ENCODE measurements around the gene THBS4.

THBS4 gene

GRCh38 chr5:80060966-80061365 lies 25.8 kb downstream of the THBS4 start:
- H3K4me3 ChIP-seq (ENCODE audit: insufficient read length, low read depth): no peak overlapping the region
- H3K9me3 ChIP-seq (ENCODE audit: insufficient read depth, low read length): no peaks in the 10 kb centered on the region
- DNase-seq (ENCODE audit: low read depth, low spot score): no peak
- H3K9ac ChIP-seq (ENCODE audit: insufficient read length, low read depth): no peak overlapping the region
- no peaks in the 10 kb centered on the region for H3K36me3 ChIP-seq (ENCODE audit: insufficient read depth, insufficient read length, low read length)
- H3K4me1 ChIP-seq (ENCODE audit: insufficient read depth, insufficient read length): no peaks in the 10 kb centered on the region
- TF ChIP-seq SUZ12 (IDR thresholded peaks at IDR 0.05; ENCODE audit: extremely low read depth, insufficient read depth, insufficient read length) (no peak), YY1 (IDR thresholded peaks at IDR 0.05; ENCODE audit: insufficient read depth, insufficient read length) (no peak), ZNF274 (IDR thresholded peaks at IDR 0.05; ENCODE audit: low read depth, low read length) (no peak)
- no peaks in the 10 kb centered on the region for H3K27me3 ChIP-seq (ENCODE audit: insufficient read depth, insufficient read length)

GRCh38 chr5:80061547-80061946 lies 26.4 kb downstream of the THBS4 start:
- no peak for TF ChIP-seq YY1 (IDR thresholded peaks at IDR 0.05; ENCODE audit: insufficient read depth, insufficient read length)
- no peak for TF ChIP-seq ZNF274 (IDR thresholded peaks at IDR 0.05; ENCODE audit: low read depth, low read length)
- no peaks in the 10 kb centered on the region for H3K4me1 ChIP-seq (ENCODE audit: insufficient read depth, insufficient read length)
- H3K9me3 ChIP-seq (ENCODE audit: insufficient read depth, low read length): no peaks in the 10 kb centered on the region
- DNase-seq (ENCODE audit: low read depth, low spot score): no peak
- no peak overlapping the region for H3K4me3 ChIP-seq (ENCODE audit: insufficient read length, low read depth)
- no peaks in the 10 kb centered on the region for H3K36me3 ChIP-seq (ENCODE audit: insufficient read depth, insufficient read length, low read length)
- H3K9ac ChIP-seq (ENCODE audit: insufficient read length, low read depth): no peak overlapping the region
- H3K27me3 ChIP-seq (ENCODE audit: insufficient read depth, insufficient read length): no peaks in the 10 kb centered on the region

GRCh38 chr5:80064124-80064523 lies 29.0 kb downstream of the THBS4 start:
- DNase-seq (ENCODE audit: low read depth, low spot score): no peak
- Histone ChIP-seq H3K4me3 (ENCODE audit: insufficient read length, low read depth) (no peak overlapping the region), H3K27me3 (ENCODE audit: insufficient read depth, insufficient read length) (no peaks in the 10 kb centered on the region), H3K9ac (ENCODE audit: insufficient read length, low read depth) (no peak overlapping the region), H3K9me3 (ENCODE audit: insufficient read depth, low read length) (no peaks in the 10 kb centered on the region), H3K4me1 (ENCODE audit: insufficient read depth, insufficient read length) (no peaks in the 10 kb centered on the region), H3K36me3 (ENCODE audit: insufficient read depth, insufficient read length, low read length) (no peaks in the 10 kb centered on the region)
- TF ChIP-seq ZNF274 (IDR thresholded peaks at IDR 0.05; ENCODE audit: low read depth, low read length) (no peak), YY1 (IDR thresholded peaks at IDR 0.05; ENCODE audit: insufficient read depth, insufficient read length) (no peak), SUZ12 (IDR thresholded peaks at IDR 0.05; ENCODE audit: extremely low read depth, insufficient read depth, insufficient read length) (no peak)

GRCh38 chr5:80067016-80067415 lies 31.9 kb downstream of the THBS4 start:
- Histone ChIP-seq H3K9me3 (ENCODE audit: insufficient read depth, low read length) (no peaks in the 10 kb centered on the region), H3K27me3 (ENCODE audit: insufficient read depth, insufficient read length) (no peaks in the 10 kb centered on the region), H3K9ac (ENCODE audit: insufficient read length, low read depth) (no peak overlapping the region), H3K4me1 (ENCODE audit: insufficient read depth, insufficient read length) (peaks cover 2% of the 10 kb centered on the region), H3K4me3 (ENCODE audit: insufficient read length, low read depth) (no peak overlapping the region), H3K36me3 (ENCODE audit: insufficient read depth, insufficient read length, low read length) (no peaks in the 10 kb centered on the region)
- TF ChIP-seq ZNF274 (IDR thresholded peaks at IDR 0.05; ENCODE audit: low read depth, low read length): no peak
- no peak for TF ChIP-seq SUZ12 (IDR thresholded peaks at IDR 0.05; ENCODE audit: extremely low read depth, insufficient read depth, insufficient read length)
- no peak for TF ChIP-seq YY1 (IDR thresholded peaks at IDR 0.05; ENCODE audit: insufficient read depth, insufficient read length)
- no peak for DNase-seq (ENCODE audit: low read depth, low spot score)

- H3K36me3 ChIP-seq (ENCODE audit: insufficient read depth, insufficient read length, low read length): no peaks in the 10 kb centered on the region
- no peak for TF ChIP-seq ZNF274 (IDR thresholded peaks at IDR 0.05; ENCODE audit: low read depth, low read length)
- TF ChIP-seq SUZ12 (IDR thresholded peaks at IDR 0.05; ENCODE audit: extremely low read depth, insufficient read depth, insufficient read length): no peak
- no peak for TF ChIP-seq YY1 (IDR thresholded peaks at IDR 0.05; ENCODE audit: insufficient read depth, insufficient read length)
- H3K4me1 ChIP-seq (ENCODE audit: insufficient read depth, insufficient read length): peaks cover 2% of the 10 kb centered on the region
- DNase-seq (ENCODE audit: low read depth, low spot score): no peak
- H3K9me3 ChIP-seq (ENCODE audit: insufficient read depth, low read length): no peaks in the 10 kb centered on the region
- no peak overlapping the region for H3K9ac ChIP-seq (ENCODE audit: insufficient read length, low read depth)
- no peaks in the 10 kb centered on the region for H3K27me3 ChIP-seq (ENCODE audit: insufficient read depth, insufficient read length)
- H3K4me3 ChIP-seq (ENCODE audit: insufficient read length, low read depth): no peak overlapping the region
Observed at GRCh38 chr5:80067531-80068245, 32.5 kb downstream of the THBS4 start.

GRCh38 chr5:80068246-80068636 lies 33.1 kb downstream of the THBS4 start:
- H3K27me3 ChIP-seq (ENCODE audit: insufficient read depth, insufficient read length): no peaks in the 10 kb centered on the region
- DNase-seq (ENCODE audit: low read depth, low spot score): no peak

GRCh38 chr5:80068775-80069174 lies 33.6 kb downstream of the THBS4 start:
- Histone ChIP-seq H3K9me3 (ENCODE audit: insufficient read depth, low read length) (no peaks in the 10 kb centered on the region), H3K4me1 (ENCODE audit: insufficient read depth, insufficient read length) (peaks cover 2% of the 10 kb centered on the region), H3K27me3 (ENCODE audit: insufficient read depth, insufficient read length) (no peaks in the 10 kb centered on the region), H3K4me3 (ENCODE audit: insufficient read length, low read depth) (no peak overlapping the region), H3K9ac (ENCODE audit: insufficient read length, low read depth) (no peak overlapping the region), H3K36me3 (ENCODE audit: insufficient read depth, insufficient read length, low read length) (no peaks in the 10 kb centered on the region)
- DNase-seq (ENCODE audit: low read depth, low spot score): no peak
- TF ChIP-seq ZNF274 (IDR thresholded peaks at IDR 0.05; ENCODE audit: low read depth, low read length) (no peak), SUZ12 (IDR thresholded peaks at IDR 0.05; ENCODE audit: extremely low read depth, insufficient read depth, insufficient read length) (no peak), YY1 (IDR thresholded peaks at IDR 0.05; ENCODE audit: insufficient read depth, insufficient read length) (no peak)

More at GRCh38 chr5:80068246-80068636, 33.1 kb downstream of the THBS4 start:
- no peaks in the 10 kb centered on the region for H3K36me3 ChIP-seq (ENCODE audit: insufficient read depth, insufficient read length, low read length)
- no peaks in the 10 kb centered on the region for H3K9me3 ChIP-seq (ENCODE audit: insufficient read depth, low read length)
- peaks cover 2% of the 10 kb centered on the region for H3K4me1 ChIP-seq (ENCODE audit: insufficient read depth, insufficient read length)
- no peak overlapping the region for H3K9ac ChIP-seq (ENCODE audit: insufficient read length, low read depth)
- TF ChIP-seq SUZ12 (IDR thresholded peaks at IDR 0.05; ENCODE audit: extremely low read depth, insufficient read depth, insufficient read length): no peak
- H3K4me3 ChIP-seq (ENCODE audit: insufficient read length, low read depth): no peak overlapping the region

All from NT2/D1 (cell line).